ENCODE data around the gene SH3BP1.
"Not testable (repeated sequence)": the region's sequence is repeated elsewhere in the genome, so short reads cannot be mapped to it uniquely, and the experiment has no call there.

SH3BP1 gene

GRCh38 chr22:37633089-37633624 lies 6.3 kb upstream of the SH3BP1 start:
- peak; percentile 61 to 72 for DNase-seq (ENCODE audit: low read depth in 2 of 2)

- peak; percentile 65 to 80 for DNase-seq (ENCODE audit: low read depth in 2 of 2)
Measured at GRCh38 chr22:37633625-37634416, 5.6 kb upstream of the SH3BP1 start.

GRCh38 chr22:37634417-37634924 lies 5.0 kb upstream of the SH3BP1 start:
- DNase-seq (ENCODE audit: low read depth in 2 of 2): no peak

GRCh38 chr22:37635157-37635556 lies 4.3 kb upstream of the SH3BP1 start:
- no peak for DNase-seq (ENCODE audit: low read depth in 2 of 2)

GRCh38 chr22:37636186-37636948 lies 3.1 kb upstream of the SH3BP1 start:
- DNase-seq (ENCODE audit: low read depth in 2 of 2): no peak

- no peak for DNase-seq (ENCODE audit: low read depth in 2 of 2)
Measured at GRCh38 chr22:37636949-37637273, 2.6 kb upstream of the SH3BP1 start.

GRCh38 chr22:37638391-37639069 lies 939 bp upstream of the SH3BP1 start:
- no peak for DNase-seq (ENCODE audit: low read depth in 2 of 2)

- no peak for DNase-seq (ENCODE audit: low read depth in 2 of 2)
Measured at GRCh38 chr22:37639771-37640590, 512 bp downstream of the SH3BP1 start.

- no peak for DNase-seq (ENCODE audit: low read depth in 2 of 2)
Measured at GRCh38 chr22:37640591-37641560, 1.4 kb downstream of the SH3BP1 start.

GRCh38 chr22:37641561-37641949 lies 2.1 kb downstream of the SH3BP1 start:
- DNase-seq (ENCODE audit: low read depth in 2 of 2): no peak

- DNase-seq (ENCODE audit: low read depth in 2 of 2): peak; percentile 71 to 73
Measured at GRCh38 chr22:37643225-37643847, 3.9 kb downstream of the SH3BP1 start.

- no peak for DNase-seq (ENCODE audit: low read depth in 2 of 2)
Measured at GRCh38 chr22:37647317-37647716, 7.8 kb downstream of the SH3BP1 start.

GRCh38 chr22:37647928-37648327 lies 8.5 kb downstream of the SH3BP1 start:
- no peak for DNase-seq (ENCODE audit: low read depth in 2 of 2)

GRCh38 chr22:37650463-37651136 lies 11.1 kb downstream of the SH3BP1 start:
- no peak for DNase-seq (ENCODE audit: low read depth in 2 of 2)

- no peak for DNase-seq (ENCODE audit: low read depth in 2 of 2)
Measured at GRCh38 chr22:37654563-37655251, 15.2 kb downstream of the SH3BP1 start.

- DNase-seq (ENCODE audit: low read depth in 2 of 2): no peak
Measured at GRCh38 chr22:37655252-37655563, 15.7 kb downstream of the SH3BP1 start.

- DNase-seq (ENCODE audit: low read depth in 2 of 2): not testable (repeated sequence)
Measured at GRCh38 chr22:37656583-37656982, 17.1 kb downstream of the SH3BP1 start.

- DNase-seq (ENCODE audit: low read depth in 2 of 2): no peak
Measured at GRCh38 chr22:37657590-37658132, 18.2 kb downstream of the SH3BP1 start.
